ENCODE results near the gene CACNA2D3. TPM values are rescaled to one million over a fixed set of nuclear protein-coding genes. Genes with fewer than 3 reads are reported as not detected.

CACNA2D3 gene
- total RNA-seq, 1 donor from 2014 or later = 0.70 TPM

- Histone ChIP-seq H4K20me1 (ENCODE audit: insufficient read depth, low read length) (no peaks in the 10 kb centered on the region), H3K9me3 (ENCODE audit: insufficient read depth, low read depth, low read length) (no peaks in the 10 kb centered on the region), H3K4me2 (ENCODE audit: low read length) (no peak overlapping the region), H3K36me3 (ENCODE audit: insufficient read depth, low read length) (no peaks in the 10 kb centered on the region), H3K4me1 (ENCODE audit: insufficient read depth, low read length) (no peaks in the 10 kb centered on the region), H3K27me3 (ENCODE audit: insufficient read depth, low read length) (peaks cover 2% of the 10 kb centered on the region), H3K4me3 (ENCODE audit: insufficient read depth, low read depth, low read length) (no peak overlapping the region), H3K9ac (ENCODE audit: low read length) (no peak overlapping the region), H3K27ac (ENCODE audit: low read depth, low read length) (no peak overlapping the region), H3K79me2 (ENCODE audit: insufficient read depth, low read length) (no peaks in the 10 kb centered on the region), H2AFZ (ENCODE audit: low read depth, low read length) (no peak overlapping the region)
- Mint-ChIP-seq H3K4me1 (ENCODE audit: low read depth, unreplicated experiment) (no peaks in the 10 kb centered on the region), H3K4me3 (ENCODE audit: unreplicated experiment) (no peak overlapping the region), H3K27ac (ENCODE audit: unreplicated experiment) (no peak overlapping the region), H3K27me3 (ENCODE audit: low read depth, unreplicated experiment) (peaks cover 20% of the 10 kb centered on the region), H3K36me3 (ENCODE audit: low read depth, unreplicated experiment) (no peaks in the 10 kb centered on the region), H3K9me3 (ENCODE audit: unreplicated experiment) (peaks cover 2% of the 10 kb centered on the region)
- TF ChIP-seq CTCF (IDR thresholded peaks at IDR 0.05; ENCODE audit: insufficient read depth, low read depth, low read length) = no peak
- TF ChIP-seq EZH2 (IDR thresholded peaks at IDR 0.05; ENCODE audit: insufficient read depth, low read length) = no peak
- DNase-seq (ENCODE audit: low read depth) = no peak
- FAIRE-seq = no peak
Observed at GRCh38 chr3:54303517-54304375, 181.4 kb downstream of the CACNA2D3 start.

DNA sequence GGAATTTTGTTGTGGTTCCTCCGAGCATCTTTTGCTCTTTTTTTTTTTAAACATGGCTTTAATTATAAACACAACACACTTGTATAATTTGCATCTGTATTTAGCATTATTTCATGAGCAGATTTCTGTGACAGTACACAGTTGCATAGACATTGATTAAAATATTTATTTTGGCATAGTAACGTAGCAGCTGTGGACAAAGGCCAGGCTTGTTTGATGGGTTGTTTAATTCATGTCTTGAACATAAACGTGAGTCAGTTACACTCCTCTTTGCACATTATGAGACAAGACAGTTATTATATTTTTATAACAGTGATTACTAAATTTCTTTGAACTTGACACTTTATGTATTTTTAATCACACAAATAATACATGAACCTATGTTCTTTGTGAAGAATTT is 182.5 kb downstream of the CACNA2D3 start:
- no peak overlapping the region for H3K27ac ChIP-seq (ENCODE audit: low read depth, low read length)
- Mint-ChIP-seq H3K4me1 (ENCODE audit: low read depth, unreplicated experiment) (no peaks in the 10 kb centered on the region), H3K36me3 (ENCODE audit: low read depth, unreplicated experiment) (no peaks in the 10 kb centered on the region), H3K4me3 (ENCODE audit: unreplicated experiment) (no peak overlapping the region), H3K27me3 (ENCODE audit: low read depth, unreplicated experiment) (peaks cover 21% of the 10 kb centered on the region), H3K9me3 (ENCODE audit: unreplicated experiment) (peaks cover 2% of the 10 kb centered on the region), H3K27ac (ENCODE audit: unreplicated experiment) (no peak overlapping the region)
- H3K4me1 ChIP-seq (ENCODE audit: insufficient read depth, low read length) = no peaks in the 10 kb centered on the region
- FAIRE-seq = no peak
- H3K4me2 ChIP-seq (ENCODE audit: low read length) = no peak overlapping the region
- no peaks in the 10 kb centered on the region for H4K20me1 ChIP-seq (ENCODE audit: insufficient read depth, low read length)
- H3K9ac ChIP-seq (ENCODE audit: low read length) = no peak overlapping the region
- no peak overlapping the region for H2AFZ ChIP-seq (ENCODE audit: low read depth, low read length)
- no peaks in the 10 kb centered on the region for H3K36me3 ChIP-seq (ENCODE audit: insufficient read depth, low read length)
- H3K27me3 ChIP-seq (ENCODE audit: insufficient read depth, low read length) = no peaks in the 10 kb centered on the region
- no peak overlapping the region for H3K4me3 ChIP-seq (ENCODE audit: insufficient read depth, low read depth, low read length)
- H3K79me2 ChIP-seq (ENCODE audit: insufficient read depth, low read length) = no peaks in the 10 kb centered on the region
- TF ChIP-seq EZH2 (IDR thresholded peaks at IDR 0.05; ENCODE audit: insufficient read depth, low read length) = no peak
- TF ChIP-seq CTCF (IDR thresholded peaks at IDR 0.05; ENCODE audit: insufficient read depth, low read depth, low read length) = no peak
- DNase-seq (ENCODE audit: low read depth) = no peak
- H3K9me3 ChIP-seq (ENCODE audit: insufficient read depth, low read depth, low read length) = no peaks in the 10 kb centered on the region
